K562 (cell line): ENCODE data around the gene IFI30. TPM values are rescaled to one million over a fixed set of nuclear protein-coding genes. Genes with fewer than 3 reads are reported as not detected.

Experiments
- ADNP ChIP-seq: fragments of 200-800 bp; sonication (Bioruptor generic); IDR thresholded peaks from 2 replicates; pipeline ENCODE4 v1.6.1; 2016; ENCODE audit warnings: missing genetic modification characterization, missing compliant biosample characterization
- ARID3A ChIP-seq: IDR thresholded peaks from 2 replicates; pipeline ENCODE4 v1.6.1; 2012; ENCODE audit warnings: low read depth, low read length, improper control_type of control experiment, borderline replicate concordance
- BRD4 ChIP-seq: fragments of 200-600 bp; sonication (generic); IDR thresholded peaks from 2 replicates; pipeline ENCODE4 v1.6.1; 2017; ENCODE audit warnings: inconsistent platforms
- CTBP1 ChIP-seq: fragments of 450-650 bp; IDR thresholded peaks from 2 replicates; pipeline ENCODE4 v1.6.1; 2016; ENCODE audit warnings: borderline replicate concordance
- E2F5 ChIP-seq: sonication (generic); formaldehyde crosslinking; IDR thresholded peaks from 2 replicates; pipeline ENCODE4 v1.8.0; 2022; ENCODE audit warnings: mild to moderate bottlenecking, missing genetic modification reagents
- ESRRB ChIP-seq: fragments of 250-450 bp; sonication (Bioruptor Pico); IDR thresholded peaks from 2 replicates; pipeline ENCODE4 v1.5.0; 2020; ENCODE audit warnings: mild to moderate bottlenecking, moderate library complexity, borderline replicate concordance
- HMG20B ChIP-seq: fragments of 250-450 bp; sonication (Bioruptor Pico); IDR thresholded peaks from 2 replicates; pipeline ENCODE4 v1.5.0; 2021; ENCODE audit warnings: mild to moderate bottlenecking
- KDM4B ChIP-seq, 2 experiments: fragments of 450-650 bp in 1 of 2; sonication (generic) in 1 of 2; IDR thresholded peaks; 2 replicates each; pipeline ENCODE4 v1.6.1; 2016 to 2017; ENCODE audit warnings: borderline replicate concordance in 2 of 2, antibody characterized with exemption in 1 of 2, low read depth in 1 of 2, mild to moderate bottlenecking in 1 of 2
- MAX ChIP-seq: sonication (generic); formaldehyde crosslinking; IDR thresholded peaks from 2 replicates; pipeline ENCODE4 v1.9.0; 2022; ENCODE audit warnings: mild to moderate bottlenecking, missing genetic modification reagents
- NFXL1 ChIP-seq: fragments of 450-650 bp; formaldehyde crosslinking; IDR thresholded peaks from 2 replicates; pipeline ENCODE4 v1.4.0; 2021; ENCODE audit warnings: mild to moderate bottlenecking
- REST ChIP-seq, 2 experiments: fragments of 450-650 bp; formaldehyde crosslinking in 1 of 2; IDR thresholded peaks; 2 replicates each; pipeline versions ENCODE4 v1.4.0 to v1.6.1; 2014 to 2020; ENCODE audit warnings: mild to moderate bottlenecking in 2 of 2, borderline replicate concordance in 1 of 2, low read depth in 1 of 2
- SAFB2 ChIP-seq: fragments of 200-400 bp; formaldehyde crosslinking; IDR thresholded peaks from 2 replicates; pipeline ENCODE4 v1.6.1; 2018; ENCODE audit warnings: borderline replicate concordance, low read length, low read depth, moderate library complexity; ENCODE audit not compliant: severe bottlenecking
- SIN3A ChIP-seq, 2 experiments: fragments of 150-350 bp in 1 of 2; IDR thresholded peaks; 2 replicates each; pipeline ENCODE4 v1.6.1; 2011 to 2016; ENCODE audit warnings: borderline replicate concordance in 2 of 2, low read depth in 2 of 2, low read length in 2 of 2, mild to moderate bottlenecking in 2 of 2, moderate library complexity in 2 of 2; ENCODE audit not compliant: control insufficient read depth in 1 of 2
- SRSF7 ChIP-seq: fragments of 200-400 bp; formaldehyde crosslinking; optimal IDR thresholded peaks from 2 replicates; pipeline ENCODE3; 2017; ENCODE audit warnings: mild to moderate bottlenecking, low read depth, low read length
- ZNF311 ChIP-seq: fragments of 250-450 bp; sonication (Bioruptor Pico); IDR thresholded peaks from 2 replicates; pipeline ENCODE4 v1.4.0; 2020; ENCODE audit warnings: mild to moderate bottlenecking, moderate library complexity
- polyA plus RNA-seq, 8 experiments: library from polyadenylated mRNA; depleted of rRNA in 4 of 8; stranded (reverse) in 5 of 8; unstranded in 3 of 8; fragments of >200 nt; fragmentation: Nextera tagmentation in 2 of 8; fragmentation: Illumina TruSeq in 1 of 8; extraction: Ambion mirVana in 2 of 8; extraction: Trizol in 1 of 8; gene quantifications; 2 replicates each; pipeline versions ENCODE4 v1.2.1 to v1.2.3, GENCODE V29; 2011 to 2014; ENCODE audit warnings: inconsistent platforms in 1 of 8, missing spikeins in 1 of 8
- total RNA-seq, 7 experiments: library from RNA; depleted of rRNA in 6 of 7; stranded (reverse); fragments of >200 nt in 6 of 7; fragmentation: Illumina TruSeq in 2 of 7; extraction: Trizol in 2 of 7; gene quantifications; 2 replicates each; pipeline versions ENCODE4 v1.2.1 to v1.2.3, GENCODE V29; 2011 to 2021; ENCODE audit warnings: low replicate concordance in 1 of 7

IFI30 gene
- total and polyA plus RNA-seq, 9 of the 15 experiments (the other 6 are each of a cell fraction or from before 2014, with no cell fraction given): 63.7 to 430 (median 109) TPM

GRCh38 chr19:18223860-18224524, 50.4 kb downstream of the IFI30 start (continued):
- TF ChIP-seq SIN3A (IDR thresholded peaks at IDR 0.05; ENCODE audit: borderline replicate concordance in 2 of 2, control insufficient read depth in 1 of 2, low read depth in 2 of 2, low read length in 2 of 2) (no peak), REST (IDR thresholded peaks at IDR 0.05; ENCODE audit: borderline replicate concordance) (peak; percentile 28; the same call in 1 of the 2 replicates), REST (CRISPR knock-in tag; IDR thresholded peaks at IDR 0.05; ENCODE audit: low read depth) (peak; percentile 57; the same call in 1 of the 2 replicates), ZNF311 (CRISPR knock-in tag) (no peak), MAX (CRISPR knock-in tag) (peak; percentile 72), E2F5 (CRISPR knock-in tag) (no peak), SRSF7 (no peak), ARID3A (no peak), HMG20B (CRISPR knock-in tag) (no peak), ESRRB (CRISPR knock-in tag) (no peak), ADNP (no peak), KDM4B (IDR thresholded peaks at IDR 0.05; ENCODE audit: borderline replicate concordance in 2 of 2, low read depth in 1 of 2) (no peak), BRD4 (no peak), SAFB2 (no peak), CTBP1 (peak; percentile 86), NFXL1 (CRISPR knock-in tag) (no peak)
